Measurements from ENCODE around the gene SLN. TPM values are rescaled to one million over a fixed set of nuclear protein-coding genes. Genes with fewer than 3 reads are reported as not detected.
"Not testable (repeated sequence)": the region's sequence is repeated elsewhere in the genome, so short reads cannot be mapped to it uniquely, and the experiment has no call there.

SLN gene
- not detected for total RNA-seq

- Mint-ChIP-seq H3K36me3 (ENCODE audit: low read depth) (no peaks in the 10 kb centered on the region), H3K4me3 (no peak within 1 kb of the TSS), H3K4me1 (ENCODE audit: low read depth) (no peaks in the 10 kb centered on the region), H3K27me3 (ENCODE audit: low read depth) (peaks cover 24% of the 10 kb centered on the region), H3K27ac (no peak within 1 kb of the TSS), H3K9me3 (ENCODE audit: insufficient read depth) (no peaks in the 10 kb centered on the region)
- POLR2A ChIA-PET = no interaction called here
- ATAC-seq (no peak), DNase-seq (no peak)
- CTCF ChIA-PET = no interaction called here
Observed at GRCh38 chr11:107711861-107712755, at the start of gene SLN. Gene SLN (minus strand): TSS chr11:107712056.

GRCh38 chr11:107758719-107759355, 47.0 kb upstream of the SLN start:
- H3K4me3 Mint-ChIP-seq; H3K9me3 Mint-ChIP-seq (ENCODE audit: insufficient read depth); DNase-seq; H3K27ac Mint-ChIP-seq; POLR2A ChIA-PET; ATAC-seq; H3K36me3 Mint-ChIP-seq (ENCODE audit: low read depth); H3K4me1 Mint-ChIP-seq (ENCODE audit: low read depth): not testable (repeated sequence)
- peaks cover 15% of the 10 kb centered on the region for H3K27me3 Mint-ChIP-seq (ENCODE audit: low read depth)
- CTCF ChIA-PET = interaction anchor here (1.5 to 5.0 kb wide), 2 partner anchors 12 to 17 kb away, joined by 4 to 26 read pairs; no protein-coding TSS in a partner anchor

GRCh38 chr11:107757661-107758060, 45.8 kb upstream of the SLN start:
- H3K27me3 Mint-ChIP-seq (ENCODE audit: low read depth) = peaks cover 13% of the 10 kb centered on the region
- no peak for ATAC-seq
- H3K4me3 Mint-ChIP-seq = no peak overlapping the region
- POLR2A ChIA-PET = no interaction called here
- CTCF ChIA-PET = interaction anchor here (1.5 to 5.0 kb wide), 2 partner anchors 13 to 16 kb away, joined by 4 to 26 read pairs; no protein-coding TSS in a partner anchor
- no peak overlapping the region for H3K27ac Mint-ChIP-seq
- no peaks in the 10 kb centered on the region for H3K9me3 Mint-ChIP-seq (ENCODE audit: insufficient read depth)
- DNase-seq = no peak
- H3K36me3 Mint-ChIP-seq (ENCODE audit: low read depth) = no peaks in the 10 kb centered on the region
- no peaks in the 10 kb centered on the region for H3K4me1 Mint-ChIP-seq (ENCODE audit: low read depth)

- Mint-ChIP-seq H3K9me3 (ENCODE audit: insufficient read depth) (no peaks in the 10 kb centered on the region), H3K4me3 (no peak overlapping the region), H3K27me3 (ENCODE audit: low read depth) (peaks cover 18% of the 10 kb centered on the region), H3K36me3 (ENCODE audit: low read depth) (no peaks in the 10 kb centered on the region), H3K4me1 (ENCODE audit: low read depth) (no peaks in the 10 kb centered on the region), H3K27ac (no peak overlapping the region)
- POLR2A ChIA-PET = no interaction called here
- DNase-seq = no peak
- ATAC-seq = no peak
- CTCF ChIA-PET = interaction anchor here (1.5 kb wide), 1 partner anchor 14 kb away, joined by 6 read pairs; no protein-coding TSS in a partner anchor
Observed at GRCh38 chr11:107756553-107756952, 44.7 kb upstream of the SLN start.

- DNase-seq = no peak
- H3K27ac Mint-ChIP-seq = no peak overlapping the region
- POLR2A ChIA-PET = no interaction called here
- ATAC-seq = no peak
- no peaks in the 10 kb centered on the region for H3K4me1 Mint-ChIP-seq (ENCODE audit: low read depth)
- no peaks in the 10 kb centered on the region for H3K36me3 Mint-ChIP-seq (ENCODE audit: low read depth)
- H3K4me3 Mint-ChIP-seq = no peak overlapping the region
- peaks cover 23% of the 10 kb centered on the region for H3K27me3 Mint-ChIP-seq (ENCODE audit: low read depth)
- CTCF ChIA-PET = no interaction called here
- H3K9me3 Mint-ChIP-seq (ENCODE audit: insufficient read depth) = no peaks in the 10 kb centered on the region
Observed at GRCh38 chr11:107752949-107753822, 41.3 kb upstream of the SLN start.

GRCh38 chr11:107752508-107752907, 40.7 kb upstream of the SLN start:
- H3K36me3 Mint-ChIP-seq (ENCODE audit: low read depth) = no peaks in the 10 kb centered on the region
- CTCF ChIA-PET = no interaction called here
- H3K27ac Mint-ChIP-seq = no peak overlapping the region
- ATAC-seq (no peak), DNase-seq (no peak)
- H3K4me3 Mint-ChIP-seq = no peak overlapping the region
- POLR2A ChIA-PET = no interaction called here
- no peaks in the 10 kb centered on the region for H3K4me1 Mint-ChIP-seq (ENCODE audit: low read depth)
- no peaks in the 10 kb centered on the region for H3K9me3 Mint-ChIP-seq (ENCODE audit: insufficient read depth)
- H3K27me3 Mint-ChIP-seq (ENCODE audit: low read depth) = peaks cover 24% of the 10 kb centered on the region

GRCh38 chr11:107751082-107751481, 39.2 kb upstream of the SLN start:
- DNase-seq (no peak), ATAC-seq (no peak)
- ChIA-PET CTCF (no interaction called here), POLR2A (no interaction called here)
- no peak overlapping the region for H3K4me3 Mint-ChIP-seq
- no peak overlapping the region for H3K27ac Mint-ChIP-seq
- no peaks in the 10 kb centered on the region for H3K9me3 Mint-ChIP-seq (ENCODE audit: insufficient read depth)
- H3K27me3 Mint-ChIP-seq (ENCODE audit: low read depth) = peaks cover 20% of the 10 kb centered on the region
- no peaks in the 10 kb centered on the region for H3K36me3 Mint-ChIP-seq (ENCODE audit: low read depth)
- no peaks in the 10 kb centered on the region for H3K4me1 Mint-ChIP-seq (ENCODE audit: low read depth)

GRCh38 chr11:107750313-107750712, 38.5 kb upstream of the SLN start:
- POLR2A ChIA-PET = no interaction called here
- ATAC-seq (no peak), DNase-seq (no peak)
- Mint-ChIP-seq H3K4me1 (ENCODE audit: low read depth) (no peaks in the 10 kb centered on the region), H3K27ac (no peak overlapping the region), H3K27me3 (ENCODE audit: low read depth) (peaks cover 20% of the 10 kb centered on the region), H3K4me3 (no peak overlapping the region), H3K36me3 (ENCODE audit: low read depth) (no peaks in the 10 kb centered on the region), H3K9me3 (ENCODE audit: insufficient read depth) (no peaks in the 10 kb centered on the region)
- CTCF ChIA-PET = no interaction called here

GRCh38 chr11:107747622-107748021, 35.8 kb upstream of the SLN start:
- Mint-ChIP-seq H3K9me3 (ENCODE audit: insufficient read depth) (no peaks in the 10 kb centered on the region), H3K27me3 (ENCODE audit: low read depth) (peaks cover 21% of the 10 kb centered on the region), H3K4me1 (ENCODE audit: low read depth) (no peaks in the 10 kb centered on the region), H3K27ac (no peak overlapping the region), H3K4me3 (no peak overlapping the region), H3K36me3 (ENCODE audit: low read depth) (no peaks in the 10 kb centered on the region)
- CTCF ChIA-PET = no interaction called here
- no peak for ATAC-seq
- no peak for DNase-seq
- POLR2A ChIA-PET = no interaction called here

- no peak overlapping the region for H3K27ac Mint-ChIP-seq
- peaks cover 16% of the 10 kb centered on the region for H3K27me3 Mint-ChIP-seq (ENCODE audit: low read depth)
- no peaks in the 10 kb centered on the region for H3K36me3 Mint-ChIP-seq (ENCODE audit: low read depth)
- no peak overlapping the region for H3K4me3 Mint-ChIP-seq
- ChIA-PET POLR2A (no interaction called here), CTCF (no interaction called here)
- H3K9me3 Mint-ChIP-seq (ENCODE audit: insufficient read depth) = no peaks in the 10 kb centered on the region
- DNase-seq (no peak), ATAC-seq (no peak)
- no peaks in the 10 kb centered on the region for H3K4me1 Mint-ChIP-seq (ENCODE audit: low read depth)
Observed at GRCh38 chr11:107744736-107745135, 32.9 kb upstream of the SLN start.

- peaks cover 17% of the 10 kb centered on the region for H3K27me3 Mint-ChIP-seq (ENCODE audit: low read depth)
- ChIA-PET CTCF (interaction anchor here (1.1 kb wide), 1 partner anchor 57 kb away, joined by 3 read pairs; no protein-coding TSS in a partner anchor), POLR2A (no interaction called here)
- H3K27ac Mint-ChIP-seq = no peak overlapping the region
- no peaks in the 10 kb centered on the region for H3K4me1 Mint-ChIP-seq (ENCODE audit: low read depth)
- H3K36me3 Mint-ChIP-seq (ENCODE audit: low read depth) = no peaks in the 10 kb centered on the region
- H3K9me3 Mint-ChIP-seq (ENCODE audit: insufficient read depth) = no peaks in the 10 kb centered on the region
- no peak overlapping the region for H3K4me3 Mint-ChIP-seq
- no peak for DNase-seq
- no peak for ATAC-seq
Observed at GRCh38 chr11:107743191-107743590, 31.3 kb upstream of the SLN start.
